Tibial artery (tissue), 4 donors: ENCODE measurements around the gene GRHL3.

Experiments used
- DNase-seq, 2 donors: peaks; one replicate each; pipeline ENCODE4 v3.0.0-alpha.2; 2019
- H3K27ac ChIP-seq, 2 donors: fragments of 200-600 bp; sonication (generic) in 1 of 2; 1 replicate in 1 of 2; 2 replicates in 1 of 2; pipeline ENCODE4 v1.5.1; 2018 to 2019; ENCODE audit warnings: mild to moderate bottlenecking in 1 of 2
- H3K27me3 ChIP-seq, 2 donors: fragments of 200-600 bp; sonication (generic) in 1 of 2; one replicate each; pipeline versions ENCODE4 v1.5.1 to v1.6.0; 2016 to 2019
- H3K36me3 ChIP-seq, 3 donors: fragments of 200-600 bp; sonication (generic) in 2 of 3; one replicate each; pipeline ENCODE4 v1.5.1; 2016 to 2019; ENCODE audit warnings: mild to moderate bottlenecking in 2 of 3
- H3K4me1 ChIP-seq, 4 donors: fragments of 200-600 bp; sonication (generic) in 2 of 4; 1 replicate in 3 of 4; 2 replicates in 1 of 4; pipeline ENCODE4 v1.5.1; 2016 to 2019
- H3K4me3 ChIP-seq, 2 donors: fragments of 200-600 bp; sonication (generic) in 1 of 2; 1 replicate in 1 of 2; 2 replicates in 1 of 2; pipeline ENCODE4 v1.5.1; 2018 to 2019; ENCODE audit warnings: mild to moderate bottlenecking in 2 of 2
- H3K9me3 ChIP-seq, 3 donors: fragments of 200-600 bp; sonication (generic) in 1 of 3; one replicate each; pipeline ENCODE4 v1.5.1; 2016 to 2019
- CTCF ChIP-seq, 2 experiments: fragments of 200-600 bp in 1 of 2; fragments of 450-650 bp in 1 of 2; IDR thresholded peaks; one replicate each; pipeline ENCODE4 v1.5.1; 2017 to 2019; ENCODE audit warnings: antibody characterized with exemption in 2 of 2, mild to moderate bottlenecking in 1 of 2, moderate library complexity in 1 of 2
- intact Hi-C: fragments of 100-400 bp; cut with DNase I; formaldehyde crosslinking; loops from one replicate; pipeline ENCODE4 v1.15.0; 2023; ENCODE audit warnings: low total_unique reads

The GRHL3 gene

GRCh38 chr1:24323281-24323680 is 4.1 kb downstream of the GRHL3 start:
- H3K4me3 ChIP-seq: no peak overlapping the region
- no peaks in the 10 kb centered on the region for H3K9me3 ChIP-seq
- intact Hi-C loops: no loop called here
- H3K27me3 ChIP-seq: peaks cover 0 to 32% of the 10 kb centered on the region in 2 donors
- H3K36me3 ChIP-seq: no peaks in the 10 kb centered on the region
- no peak for TF ChIP-seq CTCF (IDR thresholded peaks at IDR 0.05)
- no peak for DNase-seq
- no peak overlapping the region for H3K27ac ChIP-seq
- H3K4me1 ChIP-seq: peaks cover 0 to 29% (median 16%) of the 10 kb centered on the region in 4 donors

- peaks cover 0 to 22% (median 13%) of the 10 kb centered on the region in 4 donors for H3K4me1 ChIP-seq
- H3K27ac ChIP-seq: no peak overlapping the region
- H3K27me3 ChIP-seq: peaks cover 0 to 19% of the 10 kb centered on the region in 2 donors
- no peak for TF ChIP-seq CTCF (IDR thresholded peaks at IDR 0.05)
- H3K9me3 ChIP-seq: no peaks in the 10 kb centered on the region
- H3K36me3 ChIP-seq: no peaks in the 10 kb centered on the region
- intact Hi-C loops: no loop called here
- no peak for DNase-seq
- H3K4me3 ChIP-seq: no peak overlapping the region
Measured at GRCh38 chr1:24324903-24325302, 5.7 kb downstream of the GRHL3 start.

GRCh38 chr1:24325587-24326449 is 6.7 kb downstream of the GRHL3 start:
- H3K27ac ChIP-seq: no peak overlapping the region
- intact Hi-C loops: no loop called here
- H3K4me3 ChIP-seq: no peak overlapping the region
- peaks cover 0 to 11% of the 10 kb centered on the region in 2 donors for H3K27me3 ChIP-seq
- H3K9me3 ChIP-seq: no peaks in the 10 kb centered on the region
- no peak for TF ChIP-seq CTCF (IDR thresholded peaks at IDR 0.05)
- H3K36me3 ChIP-seq: no peaks in the 10 kb centered on the region
- H3K4me1 ChIP-seq: peaks cover 0 to 22% (median 13%) of the 10 kb centered on the region in 4 donors
- DNase-seq: no peak

GRCh38 chr1:24327486-24327885 is 8.3 kb downstream of the GRHL3 start:
- Histone ChIP-seq H3K4me3 (no peak overlapping the region), H3K4me1 (peaks cover 0 to 8% (median under 1%) of the 10 kb centered on the region in 4 donors), H3K36me3 (no peaks in the 10 kb centered on the region), H3K27me3 (peaks cover 0 to 2% of the 10 kb centered on the region in 2 donors), H3K9me3 (no peaks in the 10 kb centered on the region), H3K27ac (no peak overlapping the region)
- no peak for TF ChIP-seq CTCF (IDR thresholded peaks at IDR 0.05)
- intact Hi-C loops: no loop called here
- no peak for DNase-seq

- Histone ChIP-seq H3K9me3 (no peaks in the 10 kb centered on the region), H3K36me3 (no peaks in the 10 kb centered on the region), H3K4me3 (no peak overlapping the region), H3K4me1 (peaks cover 0 to 4% (median 0%) of the 10 kb centered on the region in 4 donors), H3K27me3 (peaks cover 0 to 2% of the 10 kb centered on the region in 2 donors), H3K27ac (no peak overlapping the region)
- TF ChIP-seq CTCF (IDR thresholded peaks at IDR 0.05): no peak
- no peak for DNase-seq
- intact Hi-C loops: no loop called here
Measured at GRCh38 chr1:24327891-24328290, 8.7 kb downstream of the GRHL3 start.
